ELF-1 (cell line): Measurements from ENCODE around the gene ATP1B3.
"Not testable (repeated sequence)": the region's sequence is repeated elsewhere in the genome, so short reads cannot be mapped to it uniquely, and the experiment has no call there.

ENCODE experiments used
- DNase-seq: peaks from one replicate; pipeline ENCODE4 v3.0.0-alpha.2; 2016; ENCODE audit warnings: low read depth, low spot score

Gene ATP1B3

GRCh38 chr3:141901914-141902313 is 25.5 kb downstream of the ATP1B3 start:
- DNase-seq = no peak

DNA sequence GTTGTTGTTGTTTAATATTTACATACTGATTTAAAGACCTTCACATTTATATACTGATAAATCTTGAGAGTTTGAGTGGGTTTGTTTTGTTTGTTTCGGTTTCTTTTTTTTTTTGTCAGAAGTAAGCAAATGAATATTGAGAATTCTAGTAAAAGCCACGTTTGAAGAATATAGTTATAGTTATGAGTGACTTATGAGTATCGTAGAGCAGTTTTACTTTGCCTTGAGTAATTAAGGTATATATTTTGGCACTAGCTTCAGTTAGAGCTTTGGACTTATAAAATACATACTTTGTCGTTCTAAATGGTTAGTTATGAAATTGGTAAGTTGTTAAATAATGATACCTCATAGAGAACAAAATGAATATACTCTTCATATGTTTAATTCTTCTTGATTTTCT is 27.8 kb downstream of the ATP1B3 start:
- DNase-seq = no peak

DNA sequence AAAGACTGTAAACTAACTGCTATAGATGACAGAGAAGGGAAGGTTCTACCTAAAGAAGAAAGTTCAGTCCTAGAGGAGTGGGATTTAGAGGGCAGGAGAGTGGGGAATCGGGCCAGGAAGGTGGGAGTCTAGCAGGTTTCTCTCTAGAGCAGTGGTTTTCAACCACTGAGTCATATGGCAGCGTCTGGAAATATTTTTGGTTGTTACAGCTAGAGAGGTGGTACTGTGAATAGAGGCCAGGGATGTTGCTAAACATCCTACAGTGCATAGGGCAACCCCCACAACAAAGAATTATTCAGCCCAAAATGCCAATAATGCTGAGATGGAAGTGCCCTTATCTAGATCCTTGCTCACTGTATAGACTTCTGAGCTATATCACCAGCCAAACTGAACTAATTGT is 28.7 kb downstream of the ATP1B3 start:
- no peak for DNase-seq

DNA sequence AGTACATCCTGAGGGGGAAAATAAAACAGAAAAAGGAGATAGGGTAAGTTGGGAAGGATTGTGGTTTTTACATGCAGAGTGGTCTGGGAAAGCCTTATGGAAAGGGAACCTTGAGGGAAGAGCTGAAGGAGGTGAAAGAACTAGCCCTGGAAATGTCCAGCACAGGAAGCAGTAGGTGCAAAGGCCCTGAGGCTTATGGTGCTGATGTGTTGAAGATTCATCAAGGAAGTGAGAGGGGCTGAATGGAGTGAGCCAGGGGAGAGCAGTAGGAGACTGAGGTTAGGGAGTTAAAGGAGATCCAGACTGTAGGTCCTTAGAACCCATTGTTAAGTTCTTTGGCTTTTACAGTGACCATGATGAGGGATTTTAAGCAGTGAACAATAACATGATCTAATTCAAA is 33.0 kb downstream of the ATP1B3 start:
- no peak for DNase-seq

- not testable (repeated sequence) for DNase-seq
Observed at GRCh38 chr3:141909986-141910385, 33.5 kb downstream of the ATP1B3 start.

GRCh38 chr3:141913150-141913811 is 36.8 kb downstream of the ATP1B3 start:
- no peak for DNase-seq

- DNase-seq = no peak
Observed at GRCh38 chr3:141914311-141914710, 37.9 kb downstream of the ATP1B3 start.

GRCh38 chr3:141915016-141915415 is 38.6 kb downstream of the ATP1B3 start:
- no peak for DNase-seq

- DNase-seq = no peak
Observed at GRCh38 chr3:141915766-141916165, 39.3 kb downstream of the ATP1B3 start.

GRCh38 chr3:141920701-141921100 is 44.3 kb downstream of the ATP1B3 start:
- no peak for DNase-seq

- DNase-seq = no peak
Observed at GRCh38 chr3:141921316-141921715, 44.9 kb downstream of the ATP1B3 start.

GRCh38 chr3:141925677-141926076 is 49.2 kb downstream of the ATP1B3 start:
- DNase-seq = not testable (repeated sequence)

DNA sequence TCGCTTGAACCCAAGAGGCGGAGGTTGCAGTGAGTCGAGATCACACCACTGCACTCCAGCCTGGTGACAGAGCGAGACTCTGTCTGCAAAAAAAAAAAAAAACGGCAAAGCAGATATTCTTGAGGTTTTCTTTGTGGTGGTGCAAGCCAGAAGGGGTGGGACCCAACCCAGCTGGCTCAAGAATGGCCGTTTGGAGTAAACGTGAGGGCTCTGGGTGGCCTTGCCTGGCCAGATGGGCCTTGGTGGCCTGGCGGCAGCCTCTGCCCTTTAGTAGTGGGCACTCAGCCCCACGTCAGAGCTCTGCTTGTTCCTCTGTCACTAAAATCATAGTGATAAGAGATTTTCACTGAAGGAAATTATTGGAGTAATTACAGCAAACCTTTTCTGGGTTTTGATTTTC is 50.5 kb downstream of the ATP1B3 start:
- DNase-seq = no peak

GRCh38 chr3:141928631-141929270 is 52.3 kb downstream of the ATP1B3 start:
- no peak for DNase-seq

- DNase-seq = no peak
Observed at GRCh38 chr3:141929341-141929995, 53.0 kb downstream of the ATP1B3 start.

DNA sequence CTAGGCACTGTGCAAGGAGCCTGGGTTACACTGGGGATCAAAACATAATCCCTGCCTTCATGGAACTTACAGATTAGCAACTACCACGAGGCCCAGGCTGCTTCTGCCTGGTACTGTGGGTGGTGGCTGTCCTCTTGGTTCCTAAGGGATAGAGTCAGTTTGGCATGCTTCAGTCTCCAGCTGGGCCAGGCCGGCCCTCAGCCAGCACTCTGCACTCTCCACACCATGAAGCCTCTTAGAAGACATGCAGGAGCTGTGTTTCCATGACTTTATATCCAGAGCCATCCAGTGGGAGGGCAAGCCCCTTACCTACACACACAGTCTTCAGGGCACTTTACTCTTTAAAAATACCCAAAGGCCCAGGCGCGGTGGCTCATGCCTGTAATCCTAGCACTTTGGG is 54.4 kb downstream of the ATP1B3 start:
- DNase-seq = no peak

DNA sequence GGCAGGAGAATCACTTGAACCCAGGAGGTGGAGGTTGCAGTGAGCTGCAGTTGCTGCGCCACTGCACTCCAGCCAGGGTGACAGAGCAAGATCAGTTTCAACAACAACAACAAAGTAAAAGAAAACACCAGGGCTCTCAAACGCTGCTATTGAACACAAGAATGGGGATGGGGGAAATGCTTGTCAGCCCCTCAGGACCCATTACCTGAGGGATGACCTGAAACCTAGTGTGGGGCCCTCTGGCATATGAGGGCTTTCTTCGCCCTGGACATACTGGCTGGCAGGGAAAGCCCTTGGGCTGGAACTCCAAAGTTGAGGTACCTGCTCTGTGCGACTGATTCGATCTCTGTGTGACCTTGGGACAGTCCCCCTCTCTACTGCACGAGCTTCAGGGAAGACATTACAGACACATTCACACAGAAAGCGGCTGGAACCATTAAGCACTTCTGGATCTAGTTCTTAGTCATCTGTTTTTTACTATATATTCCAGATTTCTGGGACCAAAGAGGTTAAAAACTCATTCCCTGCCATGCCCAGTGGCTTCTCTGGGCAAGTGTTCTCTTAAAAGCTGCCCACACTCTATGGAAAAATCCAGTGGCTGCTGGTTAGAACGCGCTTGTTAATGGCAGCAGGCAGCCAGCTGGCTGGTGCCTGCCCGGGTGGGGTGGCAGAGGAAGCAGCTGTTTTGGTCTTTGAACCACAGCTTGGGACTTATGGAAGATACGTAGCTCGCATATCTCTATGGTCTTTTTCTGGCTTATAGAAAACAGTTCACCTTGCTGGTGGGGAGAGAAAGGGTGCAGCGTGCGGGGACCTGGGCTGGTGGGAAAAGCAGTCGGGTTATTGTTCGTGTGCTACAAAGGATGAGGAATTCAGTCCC is 57.2 kb downstream of the ATP1B3 start:
- DNase-seq = no peak

DNA sequence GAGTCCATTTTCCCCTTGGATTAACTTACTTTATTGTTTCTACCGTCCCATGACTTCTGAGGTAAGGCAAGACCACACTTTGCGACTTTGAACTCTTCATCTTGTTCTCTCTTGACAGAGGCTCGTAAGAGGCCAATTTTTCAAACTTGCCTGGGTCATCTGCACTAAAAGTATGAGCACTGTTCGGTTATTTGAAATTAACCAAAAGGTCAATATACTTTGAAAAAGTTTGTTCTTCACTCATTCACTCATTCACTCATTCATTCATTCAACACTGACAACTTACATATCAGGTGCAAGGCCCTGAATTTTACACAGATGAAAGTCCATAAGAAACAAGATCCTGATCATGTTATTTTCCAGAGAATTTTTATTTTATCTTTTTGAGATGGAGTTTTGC is 57.9 kb downstream of the ATP1B3 start:
- DNase-seq = no peak

GRCh38 chr3:141938011-141938500 is 61.6 kb downstream of the ATP1B3 start:
- DNase-seq = no peak

DNA sequence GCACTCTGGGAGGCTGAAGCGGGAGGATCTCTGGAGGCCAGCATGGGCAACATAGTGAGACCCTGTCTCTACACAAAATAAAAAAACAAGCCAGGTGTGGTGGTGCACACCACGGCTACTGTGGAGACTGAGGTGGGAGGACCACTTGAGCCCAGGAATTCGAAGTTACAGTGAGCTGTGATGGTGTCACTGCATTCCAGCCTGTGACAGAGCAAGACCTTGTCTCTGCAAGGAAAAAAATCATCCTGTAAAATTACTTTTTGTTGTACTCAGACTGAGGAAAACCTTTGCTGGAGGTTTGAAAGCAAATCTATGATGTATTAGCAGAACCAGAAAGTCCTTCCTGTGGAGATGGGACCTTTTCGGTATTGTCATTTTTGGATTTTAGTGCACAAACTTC is 63.3 kb downstream of the ATP1B3 start:
- DNase-seq = no peak

DNA sequence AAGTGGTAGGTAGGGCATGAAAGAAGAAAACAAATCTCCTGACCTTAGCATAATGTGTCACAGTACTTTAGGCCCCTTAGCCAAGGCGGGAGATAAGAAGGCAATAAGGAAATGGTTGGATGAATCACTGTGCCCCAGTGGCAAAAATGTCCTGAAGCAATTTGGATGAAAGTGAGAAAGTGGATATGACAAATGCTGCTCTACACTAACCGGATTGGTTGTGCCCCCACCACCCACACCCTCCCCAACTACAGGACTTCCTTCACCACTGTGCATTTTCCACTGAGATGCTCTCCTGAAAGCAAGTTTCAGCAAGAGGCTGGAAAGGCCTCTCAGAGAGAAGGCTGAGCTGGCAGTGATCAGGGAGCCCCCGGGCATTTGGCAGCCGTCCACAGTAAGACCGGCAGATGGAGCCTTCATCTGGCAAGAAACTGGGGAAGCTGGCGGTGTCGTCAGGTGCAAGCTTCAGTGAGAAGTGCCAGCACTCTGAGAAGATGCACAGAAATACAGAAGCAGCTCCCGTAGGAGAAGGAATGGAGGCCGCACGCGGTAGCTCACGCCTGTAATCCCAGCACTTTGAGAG is 63.8 kb downstream of the ATP1B3 start:
- DNase-seq = peak; percentile 53

DNA sequence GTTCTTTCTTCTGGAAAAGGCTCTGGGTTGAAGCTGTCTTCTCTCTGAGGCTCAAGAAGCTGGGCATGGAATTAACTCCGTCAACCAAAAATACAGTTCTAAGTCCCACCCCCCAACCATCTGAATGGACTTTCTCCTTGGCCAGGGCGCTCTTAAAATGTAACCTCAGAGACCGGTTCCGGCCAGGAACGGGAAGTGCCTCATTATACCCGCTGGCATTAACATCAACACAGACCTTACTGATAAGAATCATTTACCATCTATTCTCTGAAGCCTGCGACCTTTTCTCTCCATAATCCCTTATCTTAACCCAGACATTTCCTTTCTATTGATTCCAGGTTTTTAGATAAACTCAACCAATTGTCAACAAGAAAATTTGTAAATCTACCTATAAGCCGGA is 64.7 kb downstream of the ATP1B3 start:
- DNase-seq = no peak
